ENCODE measurements around the gene SHMT2. TPM values are rescaled to one million over a fixed set of nuclear protein-coding genes. Genes with fewer than 3 reads are reported as not detected.

Gene SHMT2
- total and polyA plus RNA-seq, 2 of the 13 experiments (the other 11 are each of a cell fraction or from before 2014, with no cell fraction given), result 181 to 393 TPM

- TF ChIP-seq, protein P1, sequence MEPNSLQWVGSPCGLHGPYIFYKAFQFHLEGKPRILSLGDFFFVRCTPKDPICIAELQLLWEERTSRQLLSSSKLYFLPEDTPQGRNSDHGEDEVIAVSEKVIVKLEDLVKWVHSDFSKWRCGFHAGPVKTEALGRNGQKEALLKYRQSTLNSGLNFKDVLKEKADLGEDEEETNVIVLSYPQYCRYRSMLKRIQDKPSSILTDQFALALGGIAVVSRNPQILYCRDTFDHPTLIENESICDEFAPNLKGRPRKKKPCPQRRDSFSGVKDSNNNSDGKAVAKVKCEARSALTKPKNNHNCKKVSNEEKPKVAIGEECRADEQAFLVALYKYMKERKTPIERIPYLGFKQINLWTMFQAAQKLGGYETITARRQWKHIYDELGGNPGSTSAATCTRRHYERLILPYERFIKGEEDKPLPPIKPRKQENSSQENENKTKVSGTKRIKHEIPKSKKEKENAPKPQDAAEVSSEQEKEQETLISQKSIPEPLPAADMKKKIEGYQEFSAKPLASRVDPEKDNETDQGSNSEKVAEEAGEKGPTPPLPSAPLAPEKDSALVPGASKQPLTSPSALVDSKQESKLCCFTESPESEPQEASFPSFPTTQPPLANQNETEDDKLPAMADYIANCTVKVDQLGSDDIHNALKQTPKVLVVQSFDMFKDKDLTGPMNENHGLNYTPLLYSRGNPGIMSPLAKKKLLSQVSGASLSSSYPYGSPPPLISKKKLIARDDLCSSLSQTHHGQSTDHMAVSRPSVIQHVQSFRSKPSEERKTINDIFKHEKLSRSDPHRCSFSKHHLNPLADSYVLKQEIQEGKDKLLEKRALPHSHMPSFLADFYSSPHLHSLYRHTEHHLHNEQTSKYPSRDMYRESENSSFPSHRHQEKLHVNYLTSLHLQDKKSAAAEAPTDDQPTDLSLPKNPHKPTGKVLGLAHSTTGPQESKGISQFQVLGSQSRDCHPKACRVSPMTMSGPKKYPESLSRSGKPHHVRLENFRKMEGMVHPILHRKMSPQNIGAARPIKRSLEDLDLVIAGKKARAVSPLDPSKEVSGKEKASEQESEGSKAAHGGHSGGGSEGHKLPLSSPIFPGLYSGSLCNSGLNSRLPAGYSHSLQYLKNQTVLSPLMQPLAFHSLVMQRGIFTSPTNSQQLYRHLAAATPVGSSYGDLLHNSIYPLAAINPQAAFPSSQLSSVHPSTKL (CRISPR knock-in tag; IDR thresholded peaks at IDR 0.05), result peak; percentile 55
- peak; percentile 75 for TF ChIP-seq ELF1 (CRISPR knock-in tag; IDR thresholded peaks at IDR 0.05)
- TF ChIP-seq ZBTB21 (CRISPR knock-in tag; IDR thresholded peaks at IDR 0.05), result peak; percentile 94
- TF ChIP-seq JUN (CRISPR knock-in tag; IDR thresholded peaks at IDR 0.05), result peak; percentile 79
- peak; percentile 72 for TF ChIP-seq CREB1 (IDR thresholded peaks at IDR 0.05)
- peak; percentile 9; the same call in 1 of the 2 replicates for TF ChIP-seq CREB1 (CRISPR knock-in tag; IDR thresholded peaks at IDR 0.05)
- no peak for TF ChIP-seq ZNF44 (CRISPR knock-in tag; IDR thresholded peaks at IDR 0.05)
- TF ChIP-seq HNRNPL (IDR thresholded peaks at IDR 0.05; ENCODE audit: low read depth, low read length), result no peak
- TF ChIP-seq, protein P2, sequence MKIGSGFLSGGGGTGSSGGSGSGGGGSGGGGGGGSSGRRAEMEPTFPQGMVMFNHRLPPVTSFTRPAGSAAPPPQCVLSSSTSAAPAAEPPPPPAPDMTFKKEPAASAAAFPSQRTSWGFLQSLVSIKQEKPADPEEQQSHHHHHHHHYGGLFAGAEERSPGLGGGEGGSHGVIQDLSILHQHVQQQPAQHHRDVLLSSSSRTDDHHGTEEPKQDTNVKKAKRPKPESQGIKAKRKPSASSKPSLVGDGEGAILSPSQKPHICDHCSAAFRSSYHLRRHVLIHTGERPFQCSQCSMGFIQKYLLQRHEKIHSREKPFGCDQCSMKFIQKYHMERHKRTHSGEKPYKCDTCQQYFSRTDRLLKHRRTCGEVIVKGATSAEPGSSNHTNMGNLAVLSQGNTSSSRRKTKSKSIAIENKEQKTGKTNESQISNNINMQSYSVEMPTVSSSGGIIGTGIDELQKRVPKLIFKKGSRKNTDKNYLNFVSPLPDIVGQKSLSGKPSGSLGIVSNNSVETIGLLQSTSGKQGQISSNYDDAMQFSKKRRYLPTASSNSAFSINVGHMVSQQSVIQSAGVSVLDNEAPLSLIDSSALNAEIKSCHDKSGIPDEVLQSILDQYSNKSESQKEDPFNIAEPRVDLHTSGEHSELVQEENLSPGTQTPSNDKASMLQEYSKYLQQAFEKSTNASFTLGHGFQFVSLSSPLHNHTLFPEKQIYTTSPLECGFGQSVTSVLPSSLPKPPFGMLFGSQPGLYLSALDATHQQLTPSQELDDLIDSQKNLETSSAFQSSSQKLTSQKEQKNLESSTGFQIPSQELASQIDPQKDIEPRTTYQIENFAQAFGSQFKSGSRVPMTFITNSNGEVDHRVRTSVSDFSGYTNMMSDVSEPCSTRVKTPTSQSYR (CRISPR knock-in tag; IDR thresholded peaks at IDR 0.05; ENCODE audit: borderline replicate concordance), result no peak
- TF ChIP-seq, protein P3, sequence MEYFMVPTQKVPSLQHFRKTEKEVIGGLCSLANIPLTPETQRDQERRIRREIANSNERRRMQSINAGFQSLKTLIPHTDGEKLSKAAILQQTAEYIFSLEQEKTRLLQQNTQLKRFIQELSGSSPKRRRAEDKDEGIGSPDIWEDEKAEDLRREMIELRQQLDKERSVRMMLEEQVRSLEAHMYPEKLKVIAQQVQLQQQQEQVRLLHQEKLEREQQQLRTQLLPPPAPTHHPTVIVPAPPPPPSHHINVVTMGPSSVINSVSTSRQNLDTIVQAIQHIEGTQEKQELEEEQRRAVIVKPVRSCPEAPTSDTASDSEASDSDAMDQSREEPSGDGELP (IDR thresholded peaks at IDR 0.05; ENCODE audit: borderline replicate concordance, low read depth), result peak; percentile 58; the same call in 1 of the 2 replicates
- TF ChIP-seq RBFOX2 (IDR thresholded peaks at IDR 0.05; ENCODE audit: low read depth, low read length), result 0 out of 2 replicates have a peak, but pooled peaks have one; percentile 45
- peak; percentile 64 for TF ChIP-seq KAT8 (CRISPR knock-in tag; IDR thresholded peaks at IDR 0.05)
- TF ChIP-seq JUNB (CRISPR knock-in tag; IDR thresholded peaks at IDR 0.05; ENCODE audit: borderline replicate concordance), result peak; percentile 75; the same call in 1 of the 2 replicates
- peak; percentile 34; the same call in 1 of the 2 replicates for TF ChIP-seq PATZ1 (CRISPR knock-in tag; IDR thresholded peaks at IDR 0.05)
- peak; percentile 80 for TF ChIP-seq RFXAP (CRISPR knock-in tag; IDR thresholded peaks at IDR 0.05; ENCODE audit: borderline replicate concordance)
- TF ChIP-seq POLR2G (IDR thresholded peaks at IDR 0.05; ENCODE audit: low read depth, low read length), result peak; percentile 75
- TF ChIP-seq NAIF1 (CRISPR knock-in tag; IDR thresholded peaks at IDR 0.05; ENCODE audit: borderline replicate concordance), result no peak
- no peak for TF ChIP-seq ZNF34 (CRISPR knock-in tag; IDR thresholded peaks at IDR 0.05; ENCODE audit: borderline replicate concordance)
- 0 out of 2 replicates have a peak, but pooled peaks have one; percentile 27 for TF ChIP-seq ERF (CRISPR knock-in tag; IDR thresholded peaks at IDR 0.05)
- TF ChIP-seq ZNF20 (CRISPR knock-in tag; IDR thresholded peaks at IDR 0.05), result no peak
Measured at GRCh38 chr12:57280211-57281062, 50.9 kb downstream of the SHMT2 start (continued).

Data from HepG2 (cell line).